ENCODE measurements around the gene C11orf65. TPM values are rescaled to one million over a fixed set of nuclear protein-coding genes. Genes with fewer than 3 reads are reported as not detected.

The C11orf65 gene, protein sequence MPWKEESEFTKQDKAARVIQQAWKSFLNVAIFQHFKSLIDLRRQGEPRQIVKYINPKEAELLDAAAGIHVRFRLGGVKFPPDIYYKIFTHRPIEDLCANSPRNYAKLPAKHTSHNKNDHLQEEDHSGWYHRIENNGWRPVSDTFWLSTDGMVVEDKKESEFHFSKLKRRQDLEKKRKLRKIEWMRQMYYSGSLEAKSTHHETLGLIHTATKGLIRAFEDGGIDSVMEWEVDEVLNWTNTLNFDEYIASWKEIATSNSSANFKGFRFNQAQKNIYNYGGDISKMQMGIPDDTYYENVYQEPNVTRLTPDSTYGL
- total RNA-seq, result 1.2 and 1.6 TPM in 2 replicates

DNA sequence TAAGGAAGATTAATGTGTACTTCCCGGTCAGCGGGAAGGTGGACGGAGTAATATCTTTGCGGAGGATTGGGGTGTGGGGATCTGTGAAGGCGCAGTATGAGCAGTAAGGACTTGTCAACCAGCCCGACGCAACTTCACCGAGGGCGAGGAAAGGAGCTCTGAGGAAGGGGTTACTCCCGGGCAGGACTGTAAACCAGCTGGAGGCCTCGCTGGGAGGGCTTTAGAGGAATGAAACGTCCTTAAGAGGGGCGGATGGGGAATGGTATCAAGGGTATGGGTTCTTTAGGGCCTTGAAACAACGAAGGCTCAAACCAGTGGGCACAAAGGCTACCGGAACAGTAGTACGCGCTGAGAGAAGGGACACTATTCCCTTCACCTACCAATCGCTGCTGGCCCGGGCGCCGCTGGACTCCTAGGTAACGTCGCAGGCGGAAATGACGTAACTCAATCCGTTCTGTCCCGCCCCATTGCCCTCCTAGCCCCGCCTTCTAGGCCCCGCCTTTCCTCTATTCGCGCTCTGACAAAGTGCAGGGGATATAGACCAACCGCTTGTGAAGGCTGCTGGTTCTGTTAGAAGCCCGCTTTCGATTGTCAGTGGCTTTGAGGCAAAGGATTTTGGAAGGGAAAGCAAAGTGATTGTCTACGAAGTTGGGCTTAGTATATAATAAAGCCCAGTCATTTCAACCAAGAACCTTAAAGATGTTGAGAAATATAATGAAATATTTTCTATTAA lies at the start of gene C11orf65:
TSS of gene C11orf65 (minus strand) at position 439 of the 733 bp plus-strand sequence. CDS start 5,970 bp downstream, outside the sequence.

DNA sequence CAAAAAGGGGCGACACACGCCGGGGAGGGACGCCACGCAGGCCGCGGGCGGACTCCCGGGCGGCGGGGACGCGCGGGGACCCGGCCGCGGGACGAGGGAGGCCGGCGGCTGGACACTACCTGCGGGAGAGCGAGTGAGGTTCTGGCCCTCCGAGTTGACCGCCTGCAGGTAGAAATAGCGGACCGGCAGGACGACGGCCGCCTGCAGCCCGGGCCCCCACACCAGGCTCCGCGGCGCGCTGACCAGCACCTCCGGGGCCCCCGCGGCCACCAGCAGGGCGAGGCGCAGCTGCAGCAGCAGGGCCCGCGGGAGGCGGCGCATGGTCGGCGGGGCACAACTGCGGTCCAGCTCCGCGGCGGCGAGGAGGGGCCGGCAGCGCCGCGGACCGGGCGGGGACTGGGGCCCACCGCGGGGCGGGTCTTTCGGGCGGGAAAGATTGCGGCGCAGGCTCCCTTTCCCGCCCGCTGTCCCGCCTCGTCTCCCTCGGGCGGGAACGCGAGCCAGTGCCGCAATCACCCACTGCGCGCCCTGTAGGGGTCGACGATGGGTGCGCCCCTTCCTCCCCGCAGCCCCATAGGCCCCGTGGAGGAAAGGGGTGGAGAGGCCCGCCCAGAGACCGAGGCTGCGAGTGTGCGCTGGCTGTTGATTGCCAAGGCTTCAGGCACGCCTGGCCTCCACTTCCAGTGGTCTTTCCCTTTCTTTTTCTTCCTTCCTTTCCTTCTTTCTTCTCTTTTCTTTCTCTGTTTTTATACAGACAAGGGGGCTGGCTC lies 30.9 kb upstream of the C11orf65 start, which contains the start of gene POGLUT3:
TSS of gene POGLUT3 (minus strand) at position 339 of the 770 bp plus-strand sequence. CDS start at position 321, 18 bp downstream.

Other genes starting within 250 kb of the C11orf65 start
- gene NPAT, start 244.9 kb downstream of the C11orf65 start, total RNA-seq, result 13.8 and 14.5 TPM in 2 replicates
- 48.7 and 160 TPM in 2 replicates for gene ATM, start 244.5 kb downstream of the C11orf65 start, total RNA-seq
- 37.2 and 42.8 TPM in 2 replicates for gene POGLUT3, start 30.9 kb upstream of the C11orf65 start, total RNA-seq
- gene EXPH5, start 126.2 kb upstream of the C11orf65 start, total RNA-seq, result 11.4 and 29.8 TPM in 2 replicates
- gene DDX10, start 197.5 kb upstream of the C11orf65 start, total RNA-seq, result 10.2 and 12.6 TPM in 2 replicates

Data from placental epithelial cell (primary cell).